ENCODE data around the gene PACS2. TPM values are rescaled to one million over a fixed set of nuclear protein-coding genes. Genes with fewer than 3 reads are reported as not detected.

The PACS2 gene
- total and polyA plus RNA-seq, 4 donors: 37.9 to 87.2 (median 71.0) TPM

DNA sequence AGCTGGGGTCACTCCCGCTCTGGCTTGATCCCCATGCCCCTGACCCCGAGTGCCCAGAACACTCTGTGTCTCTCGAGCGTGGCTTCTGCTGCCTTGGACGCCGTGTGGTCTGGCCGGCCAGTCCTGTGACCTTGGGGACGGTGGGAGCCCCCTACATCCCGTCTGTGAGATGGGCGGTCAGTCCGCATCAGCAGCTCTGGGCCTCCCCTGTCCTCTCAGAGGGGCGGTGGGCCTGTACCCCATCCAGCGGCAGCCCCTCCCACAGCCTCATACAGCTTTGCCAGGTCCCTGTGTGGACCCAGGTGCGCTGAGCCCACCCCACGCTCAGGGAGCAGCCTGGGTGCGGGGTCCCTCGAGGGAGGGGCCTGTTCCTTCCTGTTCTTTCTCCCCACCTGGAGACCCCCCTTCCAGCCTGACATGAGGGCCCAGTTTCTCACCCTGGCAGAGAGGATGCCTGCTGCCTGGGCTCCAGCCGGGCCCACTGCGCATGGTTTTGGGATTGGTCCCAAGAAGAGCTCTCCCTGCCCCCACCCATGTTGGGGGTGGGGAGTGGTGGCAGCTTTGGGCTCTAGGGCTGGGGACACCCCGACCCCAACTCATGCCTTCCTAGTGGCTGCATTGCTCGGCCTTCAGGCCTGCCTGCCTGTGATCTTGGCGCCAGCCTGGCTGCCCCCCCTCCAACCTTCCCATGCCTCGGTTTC, 106.6 kb downstream of the PACS2 start:
- Histone ChIP-seq H3K27ac (ENCODE audit: low read depth in 1 of 2, low read length in 1 of 2) (peak overlapping the region in 1 of 2 donors; percentile 40), H3K9ac (ENCODE audit: insufficient read depth in 1 of 2, low read length in 2 of 2) (peak overlapping the region; percentile 32 to 68), H3K4me1 (ENCODE audit: control insufficient read depth in 5 of 5, insufficient read depth in 5 of 5, low read length in 5 of 5) (peaks cover 0 to 34% (median 3%) of the 10 kb centered on the region in 5 donors), H3K9me3 (ENCODE audit: control insufficient read depth in 4 of 4, insufficient read depth in 3 of 4, low read length in 3 of 4) (no peaks in the 10 kb centered on the region), H3K27me3 (ENCODE audit: control insufficient read depth in 3 of 3, insufficient read depth in 3 of 3, low read length in 2 of 3) (no peaks in the 10 kb centered on the region), H3K4me3 (peak overlapping the region; percentile 68), H3K36me3 (ENCODE audit: control insufficient read depth in 4 of 4, insufficient read depth in 4 of 4, low read length in 4 of 4) (peaks cover 0 to 8% (median 2%) of the 10 kb centered on the region in 4 donors)
- ATAC-seq (ENCODE audit: insufficient read depth, low FRiP score) (no peak), DNase-seq (no peak)
- 52 to 64% methylated on average over 23 of the region's 23 CpGs for WGBS, 2 donors
- TF ChIP-seq, protein P1, sequence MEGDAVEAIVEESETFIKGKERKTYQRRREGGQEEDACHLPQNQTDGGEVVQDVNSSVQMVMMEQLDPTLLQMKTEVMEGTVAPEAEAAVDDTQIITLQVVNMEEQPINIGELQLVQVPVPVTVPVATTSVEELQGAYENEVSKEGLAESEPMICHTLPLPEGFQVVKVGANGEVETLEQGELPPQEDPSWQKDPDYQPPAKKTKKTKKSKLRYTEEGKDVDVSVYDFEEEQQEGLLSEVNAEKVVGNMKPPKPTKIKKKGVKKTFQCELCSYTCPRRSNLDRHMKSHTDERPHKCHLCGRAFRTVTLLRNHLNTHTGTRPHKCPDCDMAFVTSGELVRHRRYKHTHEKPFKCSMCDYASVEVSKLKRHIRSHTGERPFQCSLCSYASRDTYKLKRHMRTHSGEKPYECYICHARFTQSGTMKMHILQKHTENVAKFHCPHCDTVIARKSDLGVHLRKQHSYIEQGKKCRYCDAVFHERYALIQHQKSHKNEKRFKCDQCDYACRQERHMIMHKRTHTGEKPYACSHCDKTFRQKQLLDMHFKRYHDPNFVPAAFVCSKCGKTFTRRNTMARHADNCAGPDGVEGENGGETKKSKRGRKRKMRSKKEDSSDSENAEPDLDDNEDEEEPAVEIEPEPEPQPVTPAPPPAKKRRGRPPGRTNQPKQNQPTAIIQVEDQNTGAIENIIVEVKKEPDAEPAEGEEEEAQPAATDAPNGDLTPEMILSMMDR (IDR thresholded peaks at IDR 0.05; ENCODE audit: control extremely low read depth, extremely low read depth): no peak

DNA sequence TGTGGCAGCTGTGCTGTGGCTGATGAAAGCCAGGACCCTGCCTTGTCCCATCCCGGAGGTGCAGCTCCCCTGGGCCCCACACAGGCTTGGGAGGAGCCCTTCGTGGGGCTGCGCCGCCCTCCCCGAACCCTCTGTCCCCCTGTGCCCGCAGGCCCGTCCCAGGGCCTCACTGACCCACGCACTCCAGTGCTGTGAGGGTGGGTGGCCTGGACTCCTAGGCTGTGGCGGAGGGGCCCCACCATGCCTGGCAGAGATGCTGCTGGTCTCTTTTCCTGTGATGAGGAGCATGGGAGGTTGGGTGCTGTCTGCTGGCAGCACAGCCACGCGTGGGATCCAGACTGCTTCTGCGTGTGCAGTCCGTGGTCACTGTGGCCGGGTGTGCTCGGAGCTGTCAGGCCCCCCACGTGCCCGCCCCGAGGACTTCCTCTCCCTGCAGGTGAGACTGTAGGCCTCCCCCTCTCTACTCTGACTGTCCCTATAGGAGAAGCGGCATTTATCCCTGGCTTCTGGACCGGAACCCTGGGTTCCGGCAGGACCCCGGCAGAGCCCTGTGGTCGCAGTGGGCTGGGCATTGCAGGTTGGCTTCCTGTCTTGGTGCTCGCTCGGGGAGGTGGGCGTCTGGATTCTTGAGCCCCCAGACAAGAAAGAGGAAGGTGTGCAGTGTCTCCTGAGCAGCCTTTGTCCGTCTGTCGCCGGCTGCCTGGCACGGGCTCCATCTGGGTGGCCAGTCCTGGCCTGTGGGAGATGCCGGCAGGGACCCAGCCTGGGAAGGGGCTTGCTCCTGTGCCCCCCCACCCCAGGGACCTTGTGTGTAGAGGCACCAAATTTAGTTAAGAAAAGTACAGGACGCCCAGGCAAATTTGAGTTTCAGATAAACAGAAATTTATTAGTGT, 107.4 kb downstream of the PACS2 start:
- DNase-seq (no peak), ATAC-seq (ENCODE audit: insufficient read depth, low FRiP score) (no peak)
- no peak overlapping the region for H3K4me3 ChIP-seq

DNA sequence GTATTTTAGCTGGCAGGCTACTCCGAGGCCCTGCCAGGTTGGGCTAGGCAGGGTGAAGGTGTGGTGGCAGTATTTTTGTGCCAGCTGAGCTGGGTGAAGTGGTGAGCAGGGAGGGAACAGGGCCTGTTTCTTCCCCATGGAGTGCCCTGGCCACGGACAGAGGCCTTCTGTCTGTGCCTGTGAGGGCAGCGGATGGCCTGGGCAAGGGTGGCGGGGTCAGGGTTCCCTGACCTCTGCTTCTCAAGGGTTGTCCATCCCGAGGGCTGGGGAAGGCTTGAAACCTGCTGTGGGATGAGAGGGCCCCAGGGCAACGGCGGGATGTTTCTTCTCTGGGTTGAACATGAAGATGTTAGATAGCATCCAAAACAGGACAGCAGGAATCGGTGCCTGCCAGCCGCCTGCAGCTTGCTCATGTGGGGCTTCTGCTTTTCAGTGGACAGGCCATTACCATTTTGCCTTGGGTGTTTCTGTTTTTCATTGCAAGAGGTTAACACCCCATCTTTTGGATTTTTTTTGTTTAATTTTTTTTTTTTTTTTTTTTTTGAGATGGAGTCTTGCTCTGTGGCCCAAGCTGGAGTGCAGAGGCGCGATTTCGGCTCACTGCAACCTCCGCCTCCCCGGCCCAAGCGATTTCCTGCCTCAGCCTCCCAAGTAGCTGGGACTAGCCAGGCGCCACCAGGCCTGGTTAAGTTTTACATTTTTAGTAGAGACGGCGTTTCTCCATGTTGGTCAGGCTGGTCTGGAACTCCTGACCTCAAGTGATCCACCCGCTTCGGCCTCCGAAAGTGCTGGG, 108.3 kb downstream of the PACS2 start:
- peak in 1 of 3 donors; percentile 19 for DNase-seq
- Histone ChIP-seq H3K27ac (ENCODE audit: low read depth in 1 of 2, low read length in 1 of 2) (peak overlapping the region; percentile 2 to 21), H3K27me3 (ENCODE audit: control insufficient read depth in 3 of 3, insufficient read depth in 3 of 3, low read length in 2 of 3) (no peaks in the 10 kb centered on the region), H3K4me1 (ENCODE audit: control insufficient read depth in 5 of 5, insufficient read depth in 5 of 5, low read length in 5 of 5) (peaks cover 0 to 34% (median 3%) of the 10 kb centered on the region in 5 donors), H3K9ac (ENCODE audit: insufficient read depth in 1 of 2, low read length in 2 of 2) (no peak overlapping the region), H3K4me3 (no peak overlapping the region), H3K9me3 (ENCODE audit: control insufficient read depth in 4 of 4, insufficient read depth in 3 of 4, low read length in 3 of 4) (peaks cover 0 to 3% (median 0%) of the 10 kb centered on the region in 4 donors), H3K36me3 (ENCODE audit: control insufficient read depth in 4 of 4, insufficient read depth in 4 of 4, low read length in 4 of 4) (peaks cover 0 to 19% (median 5%) of the 10 kb centered on the region in 4 donors)
- WGBS, 2 donors: 80 to 84% methylated on average over 21 of the region's 21 CpGs
- ATAC-seq (ENCODE audit: insufficient read depth, low FRiP score): no peak
- TF ChIP-seq, protein P1 (IDR thresholded peaks at IDR 0.05; ENCODE audit: control extremely low read depth, extremely low read depth): no peak

More for the DNA sequence above, 107.4 kb downstream of the PACS2 start:
- WGBS, 2 donors: 49 to 68% methylated on average over 30 to 32 of the region's 32 CpGs
- no peak overlapping the region for H3K9ac ChIP-seq (ENCODE audit: insufficient read depth in 1 of 2, low read length in 2 of 2)
- H3K27ac ChIP-seq (ENCODE audit: low read depth in 1 of 2, low read length in 1 of 2): peak overlapping the region; percentile 21 to 40
- no peaks in the 10 kb centered on the region for H3K9me3 ChIP-seq (ENCODE audit: control insufficient read depth in 4 of 4, insufficient read depth in 3 of 4, low read length in 3 of 4)
- TF ChIP-seq, protein P1 (IDR thresholded peaks at IDR 0.05; ENCODE audit: control extremely low read depth, extremely low read depth): no peak
- peaks cover 0 to 34% (median 3%) of the 10 kb centered on the region in 5 donors for H3K4me1 ChIP-seq (ENCODE audit: control insufficient read depth in 5 of 5, insufficient read depth in 5 of 5, low read length in 5 of 5)
- H3K36me3 ChIP-seq (ENCODE audit: control insufficient read depth in 4 of 4, insufficient read depth in 4 of 4, low read length in 4 of 4): peaks cover 0 to 15% (median 5%) of the 10 kb centered on the region in 4 donors
- H3K27me3 ChIP-seq (ENCODE audit: control insufficient read depth in 3 of 3, insufficient read depth in 3 of 3, low read length in 2 of 3): no peaks in the 10 kb centered on the region
